GM12878 (cell line): ENCODE results near the gene NFASC. TPM values are rescaled to one million over a fixed set of nuclear protein-coding genes. Genes with fewer than 3 reads are reported as not detected.

Experiments used
- ATAC-seq: fragments of 200-7000 bp; cut with Tn5 transposase; 3 replicates; pipeline ENCODE4 v1.9.1; 2020; ENCODE audit warnings: mild to moderate bottlenecking, moderate library complexity
- BruUV-seq: library from RNA; stranded (reverse); fragments of 400-500 nt; replicated peaks from 2 replicates; lab custom pipeline; 2021; lab: Mats Ljungman, UMichigan
- CTCF ChIA-PET: fragments of 300-600 bp; sonication (Branson Sonifier 250); formaldehyde crosslinking; extraction: SDS; loops from one replicate; lab custom pipeline; 2021; ENCODE audit warnings: inconsistent platforms; lab: Yijun Ruan, JAX
- POLR2A ChIA-PET: fragments of 350-600 bp; formaldehyde crosslinking; extraction: SDS; loops from one replicate; lab custom pipeline; 2021; ENCODE audit warnings: inconsistent platforms; lab: Charles Lee
- RAD21 ChIA-PET: fragments of 300-600 bp; sonication (Branson Sonifier 250); formaldehyde crosslinking; loops from one replicate; lab custom pipeline; 2023; ENCODE audit warnings: antibody characterized with exemption; ENCODE audit not compliant: unreplicated experiment; lab: Charles Lee
- SMC1A ChIA-PET: fragments of 300-600 bp; sonication (Branson Sonifier 250); formaldehyde crosslinking; loops from one replicate; lab custom pipeline; 2023; ENCODE audit not compliant: unreplicated experiment, uncharacterized antibody; lab: Charles Lee
- DNase-seq: peaks from one replicate; pipeline ENCODE4 v3.0.0-alpha.2; 2011; ENCODE audit warnings: low read depth, low spot score
- FAIRE-seq: peaks from 3 replicates; lab custom pipeline; 2011; peaks lifted over from hg19 to GRCh38; lab: Jason Lieb, UNC
- H2AFZ ChIP-seq: 2 replicates; pipeline ENCODE4 v1.6.0; 2011; ENCODE audit warnings: low read depth, low read length, control low read depth; ENCODE audit not compliant: control insufficient read depth
- H3K27ac ChIP-seq: 2 replicates; pipeline ENCODE4 v1.5.1; 2011; ENCODE audit warnings: control low read depth; ENCODE audit not compliant: control insufficient read depth, insufficient read depth
- H3K27me3 ChIP-seq, 2 experiments: replicated peaks in 1 of 2; 2 replicates each; pipeline versions ENCODE4 v1.6.0 to v1.6.1; 2011; ENCODE audit warnings: low read length in 1 of 2; ENCODE audit not compliant: control insufficient read depth in 2 of 2, insufficient read depth in 2 of 2
- H3K36me3 ChIP-seq, 2 experiments: 2 replicates each; pipeline ENCODE4 v1.5.1; 2011; ENCODE audit warnings: low read length in 1 of 2; ENCODE audit not compliant: control insufficient read depth in 2 of 2, insufficient read depth in 2 of 2
- H3K4me1 ChIP-seq: 2 replicates; pipeline ENCODE4 v1.6.1; 2011; ENCODE audit warnings: mild to moderate bottlenecking, low read length, moderate library complexity, mixed read lengths; ENCODE audit not compliant: control insufficient read depth, insufficient read depth
- H3K4me2 ChIP-seq: 2 replicates; pipeline ENCODE4 v1.6.0; 2011; ENCODE audit warnings: control low read depth; ENCODE audit not compliant: control insufficient read depth, insufficient read depth
- H3K4me3 ChIP-seq: fragments of 200-600 bp; sonication (generic); 2 replicates; pipeline ENCODE4 v1.5.1; 2016
- H3K79me2 ChIP-seq: 2 replicates; pipeline ENCODE4 v1.6.0; 2011; ENCODE audit warnings: low read length; ENCODE audit not compliant: control insufficient read depth, insufficient read depth
- H3K9ac ChIP-seq: 2 replicates; pipeline ENCODE4 v1.8.0; 2011; ENCODE audit warnings: low read length, control low read depth, mixed read lengths; ENCODE audit not compliant: control insufficient read depth, insufficient read depth
- H3K9me3 ChIP-seq: replicated peaks from 3 replicates; pipeline ENCODE4 v1.5.1; 2011; ENCODE audit warnings: mild to moderate bottlenecking, low read length; ENCODE audit not compliant: control insufficient read depth, insufficient read depth
- H4K20me1 ChIP-seq: 2 replicates; pipeline ENCODE4 v1.6.0; 2011; ENCODE audit not compliant: control insufficient read depth, insufficient read depth
- CBFB ChIP-seq: IDR thresholded peaks from 2 replicates; pipeline ENCODE4 v1.6.1; 2016; ENCODE audit warnings: antibody characterized with exemption, low read depth
- CBX3 ChIP-seq: fragments of 200-600 bp; sonication (generic); IDR thresholded peaks from 2 replicates; pipeline ENCODE4 v1.6.1; 2016; ENCODE audit warnings: low read depth, borderline replicate concordance
- CEBPZ ChIP-seq: fragments of 150-350 bp; IDR thresholded peaks from 2 replicates; pipeline ENCODE4 v1.6.1; 2016; ENCODE audit warnings: low read depth, low read length
- FOXM1 ChIP-seq: IDR thresholded peaks from 2 replicates; pipeline ENCODE4 v1.6.1; 2012; ENCODE audit warnings: low read depth, mild to moderate bottlenecking, inconsistent platforms, low read length, moderate library complexity
- HSF1 ChIP-seq: fragments of 150-350 bp; IDR thresholded peaks from 2 replicates; pipeline ENCODE4 v1.6.1; 2014; ENCODE audit warnings: mild to moderate bottlenecking, low read depth, low read length
- MYB ChIP-seq: fragments of 150-350 bp; IDR thresholded peaks from 2 replicates; pipeline ENCODE4 v1.6.1; 2014; ENCODE audit warnings: mild to moderate bottlenecking, low read depth, low read length, borderline replicate concordance
- PML ChIP-seq: IDR thresholded peaks from 2 replicates; pipeline ENCODE4 v1.6.1; 2012; ENCODE audit warnings: low read length, inconsistent platforms
- POLR2A ChIP-seq: IDR thresholded peaks from 2 replicates; pipeline ENCODE4 v1.6.1; 2011; ENCODE audit warnings: low read depth, mild to moderate bottlenecking, low read length
- RBBP5 ChIP-seq: fragments of 200-600 bp; sonication (generic); conservative IDR thresholded peaks from 2 replicates; pipeline ENCODE4 v1.6.1; 2016
- RUNX3 ChIP-seq: IDR thresholded peaks from 2 replicates; pipeline ENCODE4 v1.6.1; 2012; ENCODE audit warnings: low read length, inconsistent platforms
- SIX5 ChIP-seq: IDR thresholded peaks from 2 replicates; pipeline ENCODE4 v1.6.1; 2011; ENCODE audit warnings: mild to moderate bottlenecking, low read depth, low read length, moderate library complexity; ENCODE audit not compliant: severe bottlenecking
- SMARCA5 ChIP-seq: fragments of 450-650 bp; IDR thresholded peaks from 2 replicates; pipeline ENCODE4 v1.6.1; 2017; ENCODE audit warnings: mild to moderate bottlenecking
- ZNF207 ChIP-seq: fragments of 450-650 bp; IDR thresholded peaks from 2 replicates; pipeline ENCODE4 v1.6.1; 2014; ENCODE audit warnings: antibody characterized with exemption, mild to moderate bottlenecking, borderline replicate concordance
- ZSCAN29 ChIP-seq: fragments of 450-650 bp; IDR thresholded peaks from 2 replicates; pipeline ENCODE4 v1.6.1; 2017; ENCODE audit warnings: mild to moderate bottlenecking, moderate library complexity
- WGBS: methylation state at CpG from one replicate; pipeline ENCODE4 v1.1.6; 2016; ENCODE audit warnings: low lambda C conversion rate; ENCODE audit not compliant: insufficient replicate concordance, insufficient coverage; ENCODE audit errors: missing lambda C conversion rate; 5-methylcytosine and 5-hydroxymethylcytosine counted together
- in situ Hi-C: fragments of 300-500 bp; cut with MboI; formaldehyde crosslinking; loops from 9 replicates; pipeline ENCODE4 v1.14.3; 2018; ENCODE audit warnings: mixed read lengths
- intact Hi-C: fragments of 100-400 bp; cut with micrococcal nuclease; formaldehyde crosslinking; loops from one replicate; pipeline ENCODE4 v1.14.2; 2022; ENCODE audit not compliant: unreplicated experiment
- polyA plus RNA-seq, 11 experiments: library from polyadenylated mRNA; depleted of rRNA in 4 of 11; unstranded in 6 of 11; stranded (reverse) in 5 of 11; fragments of >200 nt; fragmentation: Nextera tagmentation in 4 of 11; fragmentation: Illumina TruSeq in 1 of 11; extraction: Ambion mirVana in 4 of 11; extraction: Trizol in 1 of 11; gene quantifications; 1 replicate in 1 of 11; 2 replicates in 10 of 11; pipeline versions ENCODE4 v1.2.1 to v1.2.3, GENCODE V29; 2011 to 2016; ENCODE audit warnings: inconsistent platforms in 2 of 11, missing spikeins in 2 of 11, low read depth in 1 of 11
- total RNA-seq, 4 experiments: library from RNA; depleted of rRNA in 3 of 4; stranded (reverse); fragments of >200 nt in 3 of 4; fragmentation: Illumina TruSeq in 1 of 4; extraction: Trizol in 1 of 4; gene quantifications; 2 replicates each; pipeline versions ENCODE4 v1.2.1 to v1.2.3, GENCODE V29; 2013 to 2021
- TF ChIP-seq, protein P1 (sequence below): IDR thresholded peaks from 2 replicates; pipeline ENCODE4 v1.6.1; 2011; ENCODE audit warnings: low read depth, mild to moderate bottlenecking, low read length, moderate library complexity, borderline replicate concordance; ENCODE audit errors: extremely low read depth
- TF ChIP-seq, protein P2 (sequence below): fragments of 450-650 bp; IDR thresholded peaks from 2 replicates; pipeline ENCODE4 v1.6.1; 2016; ENCODE audit warnings: mild to moderate bottlenecking
- TF ChIP-seq, protein P3 (sequence below): IDR thresholded peaks from 2 replicates; pipeline ENCODE4 v1.6.1; 2011; ENCODE audit warnings: low read depth, low read length, improper control_type of control experiment, borderline replicate concordance

Gene NFASC
- total and polyA plus RNA-seq, 10 of the 15 experiments (the other 5 are each of a cell fraction or from before 2014, with no cell fraction given): 0.04 to 0.31 (median 0.12) TPM; not detected in 4

DNA sequence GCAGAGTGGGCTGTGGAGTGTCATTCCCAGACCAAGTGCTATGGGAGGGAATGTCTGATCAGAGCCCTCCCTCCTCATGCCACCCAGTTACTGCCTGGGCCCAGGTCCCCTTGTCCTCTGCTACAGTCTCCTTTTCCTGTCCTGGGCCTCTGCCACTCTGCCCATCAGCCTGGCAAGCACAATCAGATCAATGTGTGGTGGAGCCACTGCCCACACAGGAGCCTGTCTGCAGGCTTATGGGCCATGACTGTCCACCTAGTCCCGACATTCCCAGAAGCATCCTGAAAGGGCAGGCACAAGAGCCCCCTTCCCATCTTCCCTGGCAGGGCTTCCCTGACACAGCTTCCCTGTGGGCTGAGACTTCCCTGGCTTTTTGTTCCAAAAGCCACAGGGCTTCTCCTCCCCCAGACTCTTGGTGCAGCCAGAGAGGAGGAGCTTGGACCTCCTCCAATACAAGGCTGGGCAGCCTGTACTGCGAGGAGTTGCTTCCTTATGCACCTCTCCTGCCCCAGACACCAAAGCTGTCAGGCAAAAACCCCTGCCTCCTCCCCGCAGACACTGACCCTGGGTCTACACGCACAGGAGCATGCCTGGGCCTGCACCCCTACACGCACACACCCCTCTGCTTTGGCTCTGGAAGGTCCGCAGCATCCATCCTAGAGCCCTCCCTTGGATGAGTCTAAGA is 143.2 kb downstream of the NFASC start (continued):
- TF ChIP-seq CEBPZ (no peak), SIX5 (no peak), SMARCA5 (no peak), POLR2A (no peak), FOXM1 (no peak), RBBP5 (no peak)
- TF ChIP-seq, protein P1, sequence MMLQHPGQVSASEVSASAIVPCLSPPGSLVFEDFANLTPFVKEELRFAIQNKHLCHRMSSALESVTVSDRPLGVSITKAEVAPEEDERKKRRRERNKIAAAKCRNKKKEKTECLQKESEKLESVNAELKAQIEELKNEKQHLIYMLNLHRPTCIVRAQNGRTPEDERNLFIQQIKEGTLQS: no peak
- TF ChIP-seq, all 136 proteins: peak for 0

- ChIA-PET CTCF (interaction anchor here (2.8 kb wide), 1 partner anchor 47 kb away, joined by 10 read pairs; no protein-coding TSS in a partner anchor), POLR2A (no interaction called here), SMC1A (no interaction called here), RAD21 (no interaction called here)
- Histone ChIP-seq H3K27me3 (peaks cover 0 to 8% of the 10 kb centered on the region in 2 experiments; a peak in 3 of 4 replicates), H3K4me3 (no peak overlapping the region), H3K9ac (no peak overlapping the region), H3K79me2 (no peaks in the 10 kb centered on the region), H3K36me3 (no peaks in the 10 kb centered on the region), H2AFZ (no peak overlapping the region), H3K4me2 (no peak overlapping the region), H4K20me1 (no peaks in the 10 kb centered on the region), H3K9me3 (no peaks in the 10 kb centered on the region), H3K27ac (no peak overlapping the region), H3K4me1 (no peaks in the 10 kb centered on the region)
- 33% methylated on average over 9 of the region's 10 CpGs for WGBS
- no peak for FAIRE-seq
- in situ Hi-C loops: no loop called here
- no peak for DNase-seq
- BruUV-seq: no TSS peak
- ATAC-seq: no peak
- intact Hi-C loops: no loop called here
- TF ChIP-seq, protein P2, sequence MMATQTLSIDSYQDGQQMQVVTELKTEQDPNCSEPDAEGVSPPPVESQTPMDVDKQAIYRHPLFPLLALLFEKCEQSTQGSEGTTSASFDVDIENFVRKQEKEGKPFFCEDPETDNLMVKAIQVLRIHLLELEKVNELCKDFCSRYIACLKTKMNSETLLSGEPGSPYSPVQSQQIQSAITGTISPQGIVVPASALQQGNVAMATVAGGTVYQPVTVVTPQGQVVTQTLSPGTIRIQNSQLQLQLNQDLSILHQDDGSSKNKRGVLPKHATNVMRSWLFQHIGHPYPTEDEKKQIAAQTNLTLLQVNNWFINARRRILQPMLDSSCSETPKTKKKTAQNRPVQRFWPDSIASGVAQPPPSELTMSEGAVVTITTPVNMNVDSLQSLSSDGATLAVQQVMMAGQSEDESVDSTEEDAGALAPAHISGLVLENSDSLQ: no peak
- TF ChIP-seq MYB (no peak), CBFB (no peak), ZNF207 (no peak), RUNX3 (no peak), FOXM1 (no peak), PML (no peak), HSF1 (no peak), ZSCAN29 (no peak), CBX3 (no peak)
- TF ChIP-seq, protein P3, sequence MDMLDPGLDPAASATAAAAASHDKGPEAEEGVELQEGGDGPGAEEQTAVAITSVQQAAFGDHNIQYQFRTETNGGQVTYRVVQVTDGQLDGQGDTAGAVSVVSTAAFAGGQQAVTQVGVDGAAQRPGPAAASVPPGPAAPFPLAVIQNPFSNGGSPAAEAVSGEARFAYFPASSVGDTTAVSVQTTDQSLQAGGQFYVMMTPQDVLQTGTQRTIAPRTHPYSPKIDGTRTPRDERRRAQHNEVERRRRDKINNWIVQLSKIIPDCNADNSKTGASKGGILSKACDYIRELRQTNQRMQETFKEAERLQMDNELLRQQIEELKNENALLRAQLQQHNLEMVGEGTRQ: no peak
These were observed 144.1 kb downstream of the NFASC start for GRCh38 chr1:205014783-205015182.
